T-helper 1 cell treated with Interleukin-12 subunit alpha and Interleukin-12 subunit beta and Interleukin-4 antibody, amounts not matched to agents 30 ng/mL and 1 ng/mL, for 36 hours (primary cell): ENCODE measurements around the gene C5AR2. TPM values are rescaled to one million over a fixed set of nuclear protein-coding genes. Genes with fewer than 3 reads are reported as not detected.
"Not testable (repeated sequence)": the region's sequence is repeated elsewhere in the genome, so short reads cannot be mapped to it uniquely, and the experiment has no call there.

Experiments used
- intact Hi-C: fragments of 100-400 bp; cut with micrococcal nuclease; formaldehyde crosslinking; loops from one replicate; pipeline ENCODE4 v1.15.1; 2024
- total RNA-seq: library from RNA; stranded (reverse); gene quantifications from 2 replicates; pipeline ENCODE4 v1.2.3, GENCODE V29; 2022

The C5AR2 gene
- total RNA-seq, 1 donor from 2014 or later, result 0.22 TPM

DNA sequence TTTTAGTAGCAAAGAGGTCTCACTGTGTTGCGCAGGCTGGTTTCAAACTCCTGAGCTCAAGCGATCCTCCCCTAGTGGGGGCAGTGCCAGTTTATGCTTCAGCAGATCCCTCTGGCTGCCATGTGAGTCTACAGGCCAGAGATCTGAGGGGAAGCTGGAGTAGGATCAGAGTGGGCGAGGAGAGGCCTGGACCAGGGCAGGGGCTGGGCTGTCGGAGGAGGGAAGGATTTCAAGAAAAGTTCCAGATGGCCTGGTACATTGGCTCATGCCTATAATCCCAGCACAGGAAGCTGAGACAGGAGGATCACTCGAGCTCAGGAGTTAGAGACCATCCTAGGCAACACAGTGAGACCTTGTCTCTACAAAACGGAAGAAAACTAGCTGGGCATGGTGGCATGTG is 27.0 kb downstream of the C5AR2 start:
- intact Hi-C loops, result no loop called here

DNA sequence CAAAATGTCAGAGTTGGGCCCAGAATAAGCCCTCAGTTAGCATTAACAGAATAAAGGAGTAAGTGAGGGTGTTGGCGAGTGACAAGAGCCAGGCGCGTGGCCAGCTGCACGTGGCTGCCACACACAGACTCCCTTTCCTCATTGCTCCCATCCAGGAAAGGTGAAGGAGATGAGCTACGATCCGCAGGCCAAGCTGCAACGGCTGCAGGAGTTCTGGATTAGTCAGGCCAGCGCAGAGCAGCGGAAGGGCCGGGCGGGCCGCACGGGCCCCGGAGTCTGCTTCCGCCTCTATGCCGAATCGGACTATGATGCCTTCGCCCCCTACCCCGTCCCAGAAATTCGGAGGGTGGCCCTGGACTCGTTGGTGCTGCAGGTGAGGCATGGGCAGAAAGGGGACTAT is 30.3 kb downstream of the C5AR2 start:
- intact Hi-C loops, result no loop called here

DNA sequence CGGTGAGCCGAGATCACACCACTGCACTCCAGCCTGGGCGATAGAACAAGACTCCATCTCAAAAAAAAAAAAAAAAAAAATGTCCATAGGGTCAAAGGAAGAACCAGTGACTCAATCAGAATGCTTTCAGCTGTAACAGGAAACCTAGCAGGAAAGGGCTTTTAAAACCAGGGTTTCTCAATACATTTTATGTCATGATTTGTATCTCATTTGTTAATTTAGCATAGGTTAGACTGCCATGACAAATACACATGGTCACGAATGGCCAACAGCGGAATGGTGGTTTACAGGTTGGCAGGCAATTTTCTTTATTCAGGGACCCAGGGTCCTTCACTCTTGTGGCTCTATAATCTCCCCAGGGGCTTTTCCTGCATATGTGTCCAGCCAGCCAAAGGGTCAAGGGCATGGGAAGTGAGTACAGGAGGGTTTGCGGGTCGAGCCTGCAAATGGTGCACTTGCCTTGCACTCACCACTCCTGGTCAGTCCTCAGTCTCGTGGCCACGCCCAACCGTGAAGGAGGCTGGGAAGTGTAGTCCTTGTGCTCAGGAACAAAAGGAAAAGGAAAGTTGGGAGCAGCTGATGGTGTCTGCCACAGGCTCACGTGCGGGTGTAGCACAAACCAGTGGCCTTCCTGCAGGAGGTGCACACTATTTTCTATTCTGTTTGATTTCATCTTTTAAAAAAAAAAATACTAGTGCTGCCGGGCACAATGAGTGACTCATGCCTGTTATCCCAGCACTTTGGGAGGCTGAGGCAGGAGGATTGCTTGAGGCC is 32.0 kb downstream of the C5AR2 start:
- intact Hi-C loops, result no loop called here

DNA sequence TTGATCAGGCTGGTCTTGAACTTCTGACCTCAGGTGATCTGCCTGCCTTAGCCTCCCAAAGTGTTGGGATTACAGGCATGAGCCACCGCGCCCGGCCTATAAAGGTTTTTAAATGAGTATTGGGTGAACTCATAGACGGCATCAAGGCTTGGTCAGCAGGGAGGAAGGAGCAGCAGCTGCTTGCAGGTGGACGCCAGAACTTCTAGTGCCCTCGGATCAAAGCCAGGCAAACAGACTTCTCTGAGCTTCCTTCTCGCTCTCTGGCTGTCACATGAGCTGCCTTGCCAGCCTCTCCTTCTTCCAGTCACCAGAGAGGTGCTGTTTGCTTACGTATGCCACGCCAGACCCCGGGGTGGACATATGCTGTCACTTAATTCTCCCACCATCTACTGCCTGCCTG is 33.5 kb downstream of the C5AR2 start:
- intact Hi-C loops, result not testable (repeated sequence)

DNA sequence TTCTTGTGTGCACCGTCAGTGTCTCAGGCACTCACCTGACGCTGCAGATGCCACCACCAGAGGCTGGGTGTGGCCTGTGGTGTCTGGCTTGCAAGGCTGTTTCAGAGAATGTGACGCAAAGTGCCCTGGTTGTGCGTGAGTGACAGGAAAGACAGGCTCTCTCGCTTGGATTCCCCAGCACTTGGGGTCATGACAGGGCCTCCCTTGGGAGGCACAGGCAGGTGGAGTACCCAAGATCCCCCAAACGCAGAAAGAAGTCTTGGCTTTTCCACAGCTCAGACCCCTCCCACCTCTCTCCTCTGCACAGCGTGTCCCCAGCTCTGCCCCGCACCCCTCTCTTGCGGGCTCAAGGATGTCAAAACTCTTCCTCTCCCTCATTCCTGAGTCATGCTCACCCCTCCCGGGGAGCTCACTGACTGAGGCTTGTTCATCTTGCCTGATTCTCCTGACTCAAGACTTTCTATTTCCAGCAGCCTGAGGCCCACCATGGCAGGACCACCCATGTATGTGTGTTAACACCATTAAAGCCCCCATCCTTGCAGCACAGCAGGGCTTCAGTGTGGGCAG is 38.2 kb downstream of the C5AR2 start:
- intact Hi-C loops, result no loop called here

DNA sequence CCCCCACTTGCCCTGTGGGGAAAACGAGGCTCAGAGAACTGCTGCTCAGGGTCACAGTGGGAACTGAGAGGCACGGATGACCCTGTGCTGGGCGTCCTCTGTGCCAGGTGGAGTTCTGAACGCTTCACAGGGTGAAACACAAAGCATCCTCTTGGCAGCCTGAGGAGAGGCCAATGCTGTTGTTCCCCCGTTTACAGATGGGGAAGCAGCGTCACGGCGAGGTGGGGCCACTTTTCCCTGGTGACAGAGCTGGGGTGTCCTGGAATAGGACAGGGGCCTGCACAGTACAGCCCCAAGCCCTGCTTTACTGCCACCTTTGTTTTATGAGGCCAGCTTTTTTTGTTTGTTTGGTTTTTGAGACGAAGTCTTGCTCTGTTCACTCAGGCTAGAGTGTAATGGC is 39.3 kb downstream of the C5AR2 start:
- intact Hi-C loops, result no loop called here

DNA sequence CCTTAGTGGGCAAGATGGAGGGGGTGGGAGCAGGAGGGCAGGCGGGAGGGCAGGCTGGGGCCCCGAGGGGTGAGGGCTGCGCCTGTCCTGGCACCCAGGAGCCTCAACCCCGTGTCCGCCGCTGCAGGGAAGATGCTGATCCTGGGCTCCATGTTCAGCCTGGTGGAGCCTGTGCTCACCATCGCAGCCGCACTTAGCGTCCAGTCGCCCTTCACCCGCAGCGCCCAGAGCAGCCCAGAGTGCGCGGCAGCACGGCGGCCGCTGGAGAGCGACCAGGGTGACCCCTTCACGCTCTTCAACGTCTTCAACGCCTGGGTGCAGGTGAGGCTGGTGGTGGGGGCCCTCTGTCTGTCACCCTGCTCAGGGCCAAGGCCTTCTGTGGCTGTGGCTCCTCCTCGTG is 40.6 kb downstream of the C5AR2 start:
- intact Hi-C loops, result no loop called here

DNA sequence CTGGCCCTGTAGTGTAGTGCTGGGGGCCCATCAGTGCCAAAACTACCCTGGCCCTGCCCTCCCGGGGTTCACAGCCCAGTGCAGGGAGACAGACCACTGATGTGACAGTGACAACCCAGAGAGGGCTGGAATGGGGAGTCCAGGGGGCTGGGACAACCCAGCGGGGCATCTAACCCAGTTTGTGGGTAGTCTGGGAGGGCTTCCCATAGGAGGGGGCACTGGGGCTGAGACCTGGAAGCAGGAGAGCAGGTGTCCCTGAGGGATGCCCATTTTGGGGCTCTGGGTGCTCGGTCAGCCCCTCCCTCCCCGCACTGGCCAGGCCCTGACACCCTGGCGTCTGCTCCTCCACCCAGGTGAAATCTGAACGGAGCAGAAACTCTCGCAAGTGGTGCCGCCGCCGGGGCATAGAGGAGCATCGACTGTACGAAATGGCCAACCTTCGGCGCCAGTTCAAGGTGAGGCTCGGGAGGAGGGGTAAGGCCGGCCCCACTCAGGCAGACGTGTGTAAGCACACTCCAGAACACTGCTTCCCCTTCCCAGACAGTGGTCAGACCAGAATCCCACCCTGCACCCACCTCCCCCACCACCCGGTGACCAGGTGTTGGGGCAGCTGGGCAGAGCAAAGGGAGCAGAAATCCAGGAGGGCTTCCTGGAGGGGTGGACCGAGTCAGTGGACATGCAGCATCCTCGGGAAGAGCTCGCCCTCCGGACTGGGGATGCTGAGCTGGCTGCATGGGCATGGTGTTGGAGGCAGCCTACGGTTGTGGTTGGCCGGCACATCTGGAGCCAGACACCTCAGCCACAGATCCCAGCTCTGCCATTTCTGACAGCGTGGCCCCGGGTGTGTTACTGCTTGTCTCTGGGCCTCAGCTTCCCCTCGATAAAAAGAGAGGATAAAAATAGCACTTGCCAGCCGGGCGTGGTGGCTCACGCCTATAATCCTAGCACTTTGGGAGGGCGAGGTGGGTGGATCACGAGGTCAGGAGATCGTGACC is 41.6 kb downstream of the C5AR2 start:
- intact Hi-C loops, result no loop called here

DNA sequence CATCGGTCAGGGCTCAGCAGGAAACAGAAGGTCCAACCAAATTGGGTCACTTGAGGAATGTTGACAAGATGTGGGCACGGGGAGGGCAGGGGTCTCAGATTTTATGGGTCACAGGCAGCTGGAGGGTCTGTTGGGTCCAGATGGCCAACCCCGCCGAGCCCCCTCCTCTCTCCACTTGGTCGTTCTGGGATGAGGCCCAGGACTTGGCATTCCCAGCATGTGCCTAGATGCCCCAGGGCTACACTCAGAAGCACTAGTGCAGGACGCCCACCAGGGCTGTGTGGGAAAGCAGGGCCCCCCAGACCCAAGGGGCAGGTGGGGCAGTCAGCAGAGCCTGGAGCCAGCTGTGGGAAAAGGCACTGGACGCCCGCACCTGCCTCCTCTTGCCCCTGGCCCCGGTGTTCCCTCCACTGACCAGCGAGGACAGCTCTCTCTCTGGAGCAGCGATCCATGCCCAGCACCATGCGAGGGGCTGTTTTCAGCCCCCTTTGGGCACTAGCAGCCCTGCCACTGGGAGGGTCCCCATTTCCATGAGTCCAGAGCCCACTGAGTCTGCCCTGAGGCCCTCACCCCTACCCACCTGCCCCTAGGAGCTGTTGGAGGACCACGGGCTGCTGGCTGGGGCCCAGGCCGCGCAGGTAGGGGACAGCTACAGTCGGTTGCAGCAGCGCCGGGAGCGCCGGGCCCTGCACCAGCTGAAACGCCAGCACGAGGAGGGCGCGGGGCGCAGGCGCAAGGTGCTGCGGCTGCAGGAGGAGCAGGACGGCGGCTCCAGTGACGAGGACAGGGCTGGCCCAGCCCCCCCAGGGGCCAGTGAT is 43.1 kb downstream of the C5AR2 start:
- intact Hi-C loops, result no loop called here

DNA sequence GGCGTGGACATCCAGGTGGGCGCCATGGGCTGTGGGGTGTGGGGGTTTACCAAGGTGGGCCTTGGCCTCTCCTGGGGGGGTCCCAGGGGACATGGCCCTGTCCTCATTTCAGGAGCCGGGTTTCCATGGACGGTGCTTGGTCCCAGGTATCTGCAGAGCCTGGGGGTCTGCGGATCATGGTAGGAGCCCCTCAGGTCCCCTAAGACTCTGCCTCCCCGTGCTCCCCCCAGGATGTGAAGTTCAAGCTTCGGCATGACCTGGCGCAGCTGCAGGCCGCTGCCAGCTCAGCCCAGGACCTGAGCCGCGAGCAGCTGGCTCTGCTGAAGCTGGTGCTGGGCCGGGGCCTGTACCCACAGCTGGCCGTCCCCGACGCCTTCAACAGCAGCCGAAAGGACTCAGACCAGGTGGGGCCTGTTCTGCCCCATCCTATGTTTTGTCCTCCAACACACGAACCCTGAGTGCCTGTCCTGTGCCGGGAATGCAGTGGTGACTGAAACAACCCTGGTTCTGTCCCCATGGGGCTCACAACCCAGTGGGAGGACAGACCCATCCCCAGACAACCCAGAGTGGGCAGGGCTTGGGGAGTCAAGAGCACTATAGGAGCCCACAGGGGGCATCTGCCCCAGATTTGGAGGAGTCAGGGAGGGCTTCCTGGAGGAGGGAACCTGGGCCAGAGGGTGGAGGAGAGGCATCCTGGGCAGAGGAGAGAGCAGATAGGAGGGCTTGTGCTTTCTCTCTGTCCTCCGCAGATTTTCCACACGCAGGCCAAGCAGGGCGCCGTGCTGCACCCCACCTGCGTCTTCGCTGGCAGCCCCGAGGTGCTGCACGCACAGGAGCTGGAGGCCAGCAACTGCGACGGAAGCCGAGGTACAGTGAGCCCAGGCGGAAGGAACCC is 44.0 kb downstream of the C5AR2 start:
- intact Hi-C loops, result no loop called here

DNA sequence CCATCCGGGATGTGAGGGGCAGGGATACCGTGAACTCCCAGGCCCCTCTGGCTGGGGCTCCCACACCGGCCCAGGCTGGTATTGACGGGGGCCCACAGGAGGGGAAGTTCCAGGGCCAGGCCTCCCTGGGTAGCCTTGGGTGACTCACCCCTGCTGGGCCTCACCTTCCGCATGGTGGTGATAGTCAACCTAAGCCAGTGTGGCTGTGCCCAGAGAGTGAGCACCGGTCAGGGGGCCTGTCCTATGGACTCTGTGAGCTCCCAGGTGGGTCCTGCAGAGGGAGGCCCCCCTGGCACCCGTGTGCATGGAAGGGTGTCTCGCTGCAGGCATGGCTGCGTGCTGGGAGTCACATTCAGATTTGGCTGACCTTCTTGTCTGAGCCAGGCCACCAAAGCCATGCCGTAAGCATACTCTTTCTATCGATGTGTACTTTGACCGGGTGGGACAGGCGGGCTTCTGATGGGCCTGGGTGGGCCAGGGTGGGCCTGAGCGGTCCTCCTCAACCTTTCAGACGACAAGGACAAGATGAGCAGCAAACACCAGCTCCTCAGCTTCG is 44.7 kb downstream of the C5AR2 start:
- intact Hi-C loops, result no loop called here

DNA sequence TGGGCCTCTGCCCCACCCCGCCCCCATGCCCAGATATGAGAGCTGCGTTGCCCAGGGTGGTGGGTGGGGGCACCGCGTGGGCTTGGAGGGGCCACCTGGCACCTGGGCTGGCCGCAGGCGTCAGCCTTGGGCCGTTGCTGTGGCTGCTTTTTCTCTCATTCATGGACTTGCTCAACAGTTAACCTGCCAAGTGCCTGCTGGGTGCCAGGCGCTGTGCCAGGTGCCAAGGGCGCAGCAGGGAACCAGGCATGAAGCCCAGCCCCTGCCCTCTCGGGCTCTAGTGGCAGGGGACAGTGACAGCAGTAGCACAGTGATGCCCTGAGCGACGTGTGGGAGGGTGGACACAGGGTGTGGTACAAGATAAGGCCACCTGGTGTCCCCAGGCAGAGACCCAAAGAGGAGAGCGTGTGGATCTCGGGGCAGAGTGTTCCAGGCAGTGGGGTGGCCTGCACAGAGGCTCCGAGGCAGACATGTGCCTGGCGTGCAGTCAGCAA is 45.3 kb downstream of the C5AR2 start:
- intact Hi-C loops, result no loop called here

DNA sequence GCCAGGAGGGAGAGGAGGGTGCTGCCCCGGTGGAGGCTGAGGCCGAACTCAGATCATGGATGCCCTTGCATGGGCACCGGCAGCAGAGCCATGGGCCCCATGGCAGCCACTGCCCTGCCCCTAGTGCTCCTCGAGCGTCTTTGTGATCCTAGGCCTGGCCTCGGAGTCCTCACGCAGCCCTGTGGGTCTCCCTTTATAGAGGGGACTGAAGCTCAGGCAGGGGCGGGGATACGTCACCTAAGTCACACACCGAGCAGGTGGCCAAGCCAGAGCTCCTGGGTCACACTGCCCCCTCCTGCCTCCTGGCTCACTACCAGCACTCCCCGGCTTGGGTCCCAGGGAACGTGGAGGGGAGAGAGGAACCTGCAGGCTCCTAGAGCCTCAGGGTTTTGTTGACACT is 45.8 kb downstream of the C5AR2 start:
- intact Hi-C loops, result no loop called here

DNA sequence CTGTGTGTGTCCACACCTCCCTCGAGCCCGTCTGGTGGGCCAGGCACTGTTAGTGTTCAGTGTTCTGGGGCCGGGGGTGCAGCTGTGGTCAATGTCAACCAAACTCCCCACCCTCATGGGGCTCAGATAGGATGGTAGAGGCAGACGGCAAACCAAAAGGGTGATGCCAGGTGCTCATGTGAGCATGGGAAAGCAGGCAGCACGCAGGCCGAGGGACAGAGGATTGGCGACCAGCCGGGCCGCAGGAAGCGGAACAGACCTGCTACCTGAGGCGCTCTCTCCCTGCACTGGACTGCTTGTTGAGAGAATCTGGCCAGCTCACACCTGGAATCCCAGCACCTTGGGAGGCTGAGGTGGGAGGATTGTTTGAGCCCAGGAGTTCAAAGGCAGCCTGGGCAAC is 46.3 kb downstream of the C5AR2 start:
- intact Hi-C loops, result no loop called here

DNA sequence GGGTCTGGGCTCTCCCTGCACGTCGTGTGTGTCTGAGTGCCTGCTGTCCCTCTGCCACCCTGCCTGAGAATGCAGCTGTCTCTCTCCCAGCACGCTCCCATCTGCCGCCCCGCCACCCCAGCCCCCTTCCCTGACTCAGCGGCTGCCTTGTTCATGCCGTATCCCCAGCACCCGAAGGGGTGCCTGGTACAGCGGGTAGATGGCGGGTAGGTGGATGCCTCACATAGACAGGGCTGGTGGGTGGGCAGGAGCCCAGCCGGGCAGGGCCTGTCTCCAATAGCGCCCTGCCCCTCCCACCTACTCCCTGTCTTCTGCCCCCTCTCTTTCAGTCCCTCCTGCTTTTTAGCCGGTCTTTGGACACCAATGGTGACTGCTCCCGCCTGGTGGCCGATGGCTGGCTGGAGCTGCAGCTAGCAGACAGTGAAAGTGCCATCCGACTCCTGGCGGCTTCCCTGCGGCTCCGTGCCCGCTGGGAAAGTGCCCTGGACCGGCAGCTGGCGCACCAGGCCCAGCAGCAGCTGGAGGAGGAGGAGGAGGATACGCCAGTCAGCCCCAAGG is 47.5 kb downstream of the C5AR2 start:
- intact Hi-C loops, result no loop called here

DNA sequence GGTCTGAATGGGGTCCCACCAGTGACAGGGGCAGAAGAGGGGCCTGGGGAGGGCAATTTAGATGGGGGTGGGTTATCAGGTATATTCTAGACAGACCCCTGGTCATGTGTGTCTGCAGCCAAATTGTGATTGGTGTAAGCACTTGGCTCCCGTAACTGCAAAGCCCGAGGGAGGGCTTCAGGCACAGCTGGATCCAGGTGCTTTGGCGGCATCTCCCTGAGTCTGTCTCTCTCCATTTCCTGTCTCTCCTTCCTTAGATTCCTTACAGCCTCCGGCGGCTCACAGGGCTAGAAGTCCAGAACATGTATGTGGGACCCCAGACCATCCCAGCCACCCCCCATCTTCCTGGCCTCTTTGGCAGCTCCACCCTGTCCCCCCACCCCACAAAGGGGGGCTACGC is 48.6 kb downstream of the C5AR2 start:
- intact Hi-C loops, result no loop called here

DNA sequence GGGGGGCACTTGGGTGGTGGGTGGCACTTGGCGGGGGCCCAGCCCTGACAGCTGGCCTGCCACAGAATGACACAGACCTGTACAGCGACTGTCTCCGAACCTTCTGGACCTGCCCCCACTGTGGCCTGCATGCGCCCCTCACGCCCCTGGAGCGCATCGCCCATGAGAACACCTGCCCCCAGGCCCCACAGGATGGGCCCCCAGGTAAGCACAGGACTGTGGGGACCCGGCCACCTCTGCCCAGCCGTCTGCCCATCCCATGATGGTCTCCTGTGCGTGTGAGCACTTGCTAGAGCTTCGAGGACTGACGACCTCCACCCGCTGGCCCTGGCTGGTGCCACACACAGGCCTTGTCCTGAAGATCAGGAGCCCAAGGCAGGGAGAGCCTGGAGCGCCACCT is 49.1 kb downstream of the C5AR2 start:
- intact Hi-C loops, result no loop called here

DNA sequence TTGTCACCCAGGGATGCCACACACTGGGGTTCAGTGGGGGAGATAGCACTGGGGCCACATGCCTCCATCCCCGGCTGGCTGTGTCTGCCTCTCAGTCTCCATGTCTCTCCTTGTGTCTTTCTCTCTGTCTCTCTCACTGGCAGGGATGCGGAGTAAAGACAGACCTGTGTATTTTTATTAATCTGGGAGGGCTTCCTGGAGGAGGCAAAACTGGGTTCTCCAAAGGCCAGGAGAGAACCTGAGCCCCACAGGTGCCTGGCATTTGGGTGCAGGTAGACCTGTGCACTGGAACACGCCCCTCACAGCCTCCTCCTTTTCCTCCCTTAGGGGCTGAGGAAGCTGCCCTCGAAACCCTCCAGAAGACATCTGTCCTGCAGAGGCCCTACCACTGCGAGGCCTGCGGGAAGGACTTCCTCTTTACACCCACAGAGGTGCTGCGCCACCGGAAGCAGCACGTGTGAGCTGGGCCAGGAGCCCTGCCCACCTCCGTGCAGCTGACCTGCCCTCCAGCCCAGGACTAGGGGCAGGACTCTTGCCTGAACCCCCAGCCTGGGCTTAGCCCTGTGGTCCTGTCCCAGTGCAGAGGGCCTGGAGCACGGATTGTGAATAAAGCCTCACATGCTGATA is 49.8 kb downstream of the C5AR2 start:
- intact Hi-C loops, result no loop called here

DNA sequence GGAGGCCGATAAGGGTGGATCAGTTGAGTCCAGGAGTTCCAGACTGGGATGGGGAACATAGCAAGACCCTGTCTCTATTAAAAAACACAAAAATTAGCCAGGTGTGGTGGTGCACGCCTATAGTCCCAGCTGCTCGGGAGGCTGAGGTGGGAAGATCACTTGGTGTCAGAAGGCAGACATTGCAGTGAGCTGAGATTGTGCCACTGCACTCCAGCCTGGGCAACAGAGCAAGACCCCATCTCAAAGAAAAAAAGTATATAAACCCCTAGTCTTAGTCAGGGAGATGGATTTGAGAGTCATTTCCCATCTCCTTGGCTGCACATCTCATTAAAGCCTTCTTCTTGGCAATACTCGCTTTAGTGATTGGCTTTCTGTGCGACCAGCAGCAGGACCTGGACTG is 51.9 kb downstream of the C5AR2 start:
- intact Hi-C loops, result not testable (repeated sequence)
